HepG2 (cell line): ENCODE measurements around the gene TACC2. TPM values are rescaled to one million over a fixed set of nuclear protein-coding genes. Genes with fewer than 3 reads are reported as not detected.

Experiments
- BATF2 ChIP-seq: sonication (generic); formaldehyde crosslinking; IDR thresholded peaks from 2 replicates; pipeline ENCODE4 v1.8.0; 2022; ENCODE audit warnings: mild to moderate bottlenecking, missing genetic modification reagents, moderate library complexity
- BRCA1 ChIP-seq: sonication (generic); formaldehyde crosslinking; IDR thresholded peaks from 2 replicates; pipeline ENCODE4 v1.4.0; 2020; ENCODE audit warnings: missing genetic modification reagents
- GABPB1 ChIP-seq: IDR thresholded peaks from 2 replicates; pipeline ENCODE4 v1.6.1; 2016; ENCODE audit warnings: mild to moderate bottlenecking, missing genetic modification reagents, moderate library complexity, missing compliant biosample characterization
- GPBP1L1 ChIP-seq: sonication (generic); formaldehyde crosslinking; IDR thresholded peaks from 2 replicates; pipeline ENCODE4 v1.5.0; 2020; ENCODE audit warnings: mild to moderate bottlenecking, missing genetic modification reagents
- JUNB ChIP-seq: sonication (generic); formaldehyde crosslinking; IDR thresholded peaks from 2 replicates; pipeline ENCODE4 v1.8.0; 2022; ENCODE audit warnings: missing genetic modification reagents, mild to moderate bottlenecking, borderline replicate concordance
- KDM1A ChIP-seq: IDR thresholded peaks from 2 replicates; pipeline ENCODE4 v1.6.1; 2016; ENCODE audit warnings: missing compliant biosample characterization
- KLF9 ChIP-seq: IDR thresholded peaks from 2 replicates; pipeline ENCODE4 v1.6.1; 2016; ENCODE audit warnings: low read depth
- MEIS2 ChIP-seq: sonication (generic); formaldehyde crosslinking; IDR thresholded peaks from 2 replicates; pipeline ENCODE4 v1.9.0; 2021; ENCODE audit warnings: mild to moderate bottlenecking, missing genetic modification reagents
- MIER3 ChIP-seq: IDR thresholded peaks from 2 replicates; pipeline ENCODE4 v1.6.1; 2016; ENCODE audit warnings: missing compliant biosample characterization, borderline replicate concordance
- NFATC3 ChIP-seq: sonication (generic); formaldehyde crosslinking; IDR thresholded peaks from 2 replicates; pipeline ENCODE4 v1.5.1; 2020; ENCODE audit warnings: mild to moderate bottlenecking, missing genetic modification reagents
- NFKBIZ ChIP-seq: IDR thresholded peaks from 2 replicates; pipeline ENCODE4 v1.6.1; 2018; ENCODE audit warnings: missing genetic modification reagents, missing compliant biosample characterization
- POLR2G ChIP-seq: fragments of 200-400 bp; formaldehyde crosslinking; IDR thresholded peaks from 2 replicates; pipeline ENCODE4 v1.6.1; 2018; ENCODE audit warnings: mild to moderate bottlenecking, low read depth, low read length, moderate library complexity
- RBAK ChIP-seq: sonication (generic); formaldehyde crosslinking; IDR thresholded peaks from 2 replicates; pipeline ENCODE4 v1.5.1; 2020; ENCODE audit warnings: mild to moderate bottlenecking, missing genetic modification reagents
- REPIN1 ChIP-seq: sonication (generic); formaldehyde crosslinking; IDR thresholded peaks from 2 replicates; pipeline ENCODE4 v1.8.0; 2022; ENCODE audit warnings: missing genetic modification reagents, low read depth, mild to moderate bottlenecking, borderline replicate concordance
- RFX1 ChIP-seq: fragments of 450-650 bp; IDR thresholded peaks from 2 replicates; pipeline ENCODE4 v1.6.1; 2017
- TRAFD1 ChIP-seq: sonication (generic); formaldehyde crosslinking; IDR thresholded peaks from 2 replicates; pipeline ENCODE4 v1.5.1; 2020; ENCODE audit warnings: missing genetic modification reagents, mild to moderate bottlenecking, borderline replicate concordance
- XBP1 ChIP-seq: sonication (generic); formaldehyde crosslinking; IDR thresholded peaks from 2 replicates; pipeline ENCODE4 v1.5.0; 2020; ENCODE audit warnings: missing genetic modification reagents
- ZFP1 ChIP-seq: IDR thresholded peaks from 2 replicates; pipeline ENCODE4 v1.6.1; 2016
- ZFY ChIP-seq: sonication (generic); formaldehyde crosslinking; IDR thresholded peaks from 2 replicates; pipeline ENCODE4 v1.4.0; 2020; ENCODE audit warnings: missing genetic modification reagents
- ZNF24 ChIP-seq: fragments of 450-650 bp; IDR thresholded peaks from 2 replicates; pipeline ENCODE4 v1.6.1; 2017; ENCODE audit warnings: antibody characterized with exemption, mild to moderate bottlenecking
- ZNF331 ChIP-seq: sonication (generic); formaldehyde crosslinking; IDR thresholded peaks from 2 replicates; pipeline ENCODE4 v1.4.0; 2020; ENCODE audit warnings: missing genetic modification reagents
- ZNF337 ChIP-seq: sonication (generic); formaldehyde crosslinking; IDR thresholded peaks from 2 replicates; pipeline ENCODE4 v1.5.1; 2020; ENCODE audit warnings: missing genetic modification reagents, low read depth, mild to moderate bottlenecking, borderline replicate concordance
- ZNF543 ChIP-seq: sonication (generic); formaldehyde crosslinking; IDR thresholded peaks from 2 replicates; pipeline ENCODE4 v1.4.0; 2020; ENCODE audit warnings: mild to moderate bottlenecking, missing genetic modification reagents
- ZNF605 ChIP-seq: sonication (generic); formaldehyde crosslinking; IDR thresholded peaks from 2 replicates; pipeline ENCODE4 v1.8.0; 2022; ENCODE audit warnings: mild to moderate bottlenecking, missing genetic modification reagents
- ZNF773 ChIP-seq: sonication (generic); formaldehyde crosslinking; IDR thresholded peaks from 2 replicates; pipeline ENCODE4 v1.4.0; 2020; ENCODE audit warnings: missing genetic modification reagents, borderline replicate concordance
- ZNF788 ChIP-seq: sonication (generic); formaldehyde crosslinking; IDR thresholded peaks from 2 replicates; pipeline ENCODE4 v1.5.0; 2020; ENCODE audit warnings: mild to moderate bottlenecking, missing genetic modification reagents, borderline replicate concordance
- ZSCAN22 ChIP-seq: sonication (generic); formaldehyde crosslinking; IDR thresholded peaks from 2 replicates; pipeline ENCODE4 v1.4.0; 2020; ENCODE audit warnings: mild to moderate bottlenecking, missing genetic modification reagents
- ZSCAN5A ChIP-seq: sonication (generic); formaldehyde crosslinking; IDR thresholded peaks from 2 replicates; pipeline ENCODE4 v1.8.0; 2022; ENCODE audit warnings: mild to moderate bottlenecking, missing genetic modification reagents, borderline replicate concordance
- polyA plus RNA-seq, 8 experiments: library from polyadenylated mRNA; depleted of rRNA in 3 of 8; stranded (reverse) in 7 of 8; unstranded in 1 of 8; fragments of >200 nt; fragmentation: Illumina TruSeq in 4 of 8; extraction: Trizol in 4 of 8; gene quantifications; 2 replicates each; pipeline versions ENCODE4 v1.2.1 to v1.2.3, GENCODE V29; 2011 to 2016; ENCODE audit warnings: low read depth in 4 of 8, missing spikeins in 1 of 8, mixed read lengths in 1 of 8; ENCODE audit not compliant: insufficient read depth in 1 of 8
- total RNA-seq, 5 experiments: library from RNA; depleted of rRNA; stranded (reverse); fragments of >200 nt; fragmentation: Illumina TruSeq; extraction: Trizol; gene quantifications; 2 replicates each; pipeline ENCODE4 v1.2.3, GENCODE V29; 2016; ENCODE audit warnings: low read depth in 1 of 5

TACC2 gene
- total and polyA plus RNA-seq, 2 of the 13 experiments (the other 11 are each of a cell fraction or from before 2014, with no cell fraction given): 11.8 to 16.0 TPM

- TF ChIP-seq ZSCAN5A (CRISPR knock-in tag): peak; percentile 82; the same call in 1 of the 2 replicates
- TF ChIP-seq BATF2 (CRISPR knock-in tag): no peak
- no peak for TF ChIP-seq ZNF24
- TF ChIP-seq TRAFD1 (CRISPR knock-in tag): no peak
- TF ChIP-seq NFATC3: no peak
- TF ChIP-seq KLF9: no peak
- no peak for TF ChIP-seq ZSCAN22 (CRISPR knock-in tag)
- TF ChIP-seq RFX1: no peak
- TF ChIP-seq REPIN1 (CRISPR knock-in tag): peak; percentile 75; the same call in 1 of the 2 replicates
- peak; percentile 96 for TF ChIP-seq ZNF331 (CRISPR knock-in tag)
- no peak for TF ChIP-seq RBAK (CRISPR knock-in tag)
- TF ChIP-seq ZFY (CRISPR knock-in tag): peak; percentile 65
- peak; percentile 92; the same call in 1 of the 2 replicates for TF ChIP-seq MEIS2
- no peak for TF ChIP-seq ZNF773 (CRISPR knock-in tag)
- TF ChIP-seq MIER3 (CRISPR knock-in tag): peak; percentile 96
- TF ChIP-seq ZNF788 (CRISPR knock-in tag): peak; percentile 93
- TF ChIP-seq NFKBIZ (CRISPR knock-in tag): no peak
- no peak for TF ChIP-seq GPBP1L1 (CRISPR knock-in tag)
- peak; percentile 79 for TF ChIP-seq GABPB1
- TF ChIP-seq JUNB: peak; percentile 100
- TF ChIP-seq POLR2G: peak; percentile 78
- TF ChIP-seq ZNF337 (CRISPR knock-in tag): no peak
- no peak for TF ChIP-seq ZNF543
- TF ChIP-seq ZFP1 (CRISPR knock-in tag): peak; percentile 87
- 0 out of 2 replicates have a peak, but pooled peaks have one; percentile 20 for TF ChIP-seq ZNF605 (CRISPR knock-in tag)
- no peak for TF ChIP-seq BRCA1 (CRISPR knock-in tag)
- peak; percentile 85 for TF ChIP-seq KDM1A
- no peak for TF ChIP-seq XBP1 (CRISPR knock-in tag)
Measured at GRCh38 chr10:122062831-122063674, 74.1 kb downstream of the TACC2 start (continued).
